Transverse colon (tissue), 4 donors: Measurements from ENCODE around the gene ZNF160.

Experiments
- POLR2AphosphoS5 ChIP-seq, 3 donors: sonication (generic); formaldehyde crosslinking; IDR thresholded peaks; one replicate each; pipeline ENCODE4 v1.6.1; 2016; ENCODE audit warnings: antibody characterized with exemption in 3 of 3
- TF ChIP-seq, protein P1 (sequence below), 5 experiments: fragments of 200-600 bp in 3 of 5; fragments of 450-650 bp in 2 of 5; sonication (generic) in 3 of 5; IDR thresholded peaks; 1 replicate in 2 of 5; 2 replicates in 3 of 5; pipeline ENCODE4 v1.5.1; 2016 to 2017; ENCODE audit warnings: antibody characterized with exemption in 5 of 5, inconsistent platforms in 3 of 5, mild to moderate bottlenecking in 2 of 5, moderate library complexity in 1 of 5

DNA sequence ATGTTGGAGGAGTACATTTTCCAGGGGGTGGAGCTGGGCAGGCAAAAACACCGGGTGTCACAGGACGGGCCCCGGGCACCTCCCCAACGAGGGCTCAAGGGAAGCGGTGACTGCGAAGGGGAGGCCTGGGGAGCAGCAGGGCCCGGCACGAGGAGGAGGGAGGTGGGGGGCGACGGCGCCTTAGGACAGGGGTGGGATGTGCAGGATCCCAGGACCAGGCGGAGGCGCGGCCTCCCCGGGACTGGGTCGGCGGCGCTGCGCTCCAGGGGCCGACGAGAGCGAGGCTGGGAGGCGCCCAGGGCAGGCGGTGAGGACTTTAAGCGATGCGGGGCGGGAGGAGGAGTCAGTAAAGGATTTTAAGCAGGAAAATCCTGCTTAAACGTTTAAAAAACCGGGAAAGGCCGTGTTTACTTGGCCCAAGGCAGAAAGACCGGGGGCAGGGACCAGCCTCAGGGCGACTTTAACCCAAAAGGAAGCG is 427 bp downstream of the ZNF160 start:
- TF ChIP-seq, protein P1, sequence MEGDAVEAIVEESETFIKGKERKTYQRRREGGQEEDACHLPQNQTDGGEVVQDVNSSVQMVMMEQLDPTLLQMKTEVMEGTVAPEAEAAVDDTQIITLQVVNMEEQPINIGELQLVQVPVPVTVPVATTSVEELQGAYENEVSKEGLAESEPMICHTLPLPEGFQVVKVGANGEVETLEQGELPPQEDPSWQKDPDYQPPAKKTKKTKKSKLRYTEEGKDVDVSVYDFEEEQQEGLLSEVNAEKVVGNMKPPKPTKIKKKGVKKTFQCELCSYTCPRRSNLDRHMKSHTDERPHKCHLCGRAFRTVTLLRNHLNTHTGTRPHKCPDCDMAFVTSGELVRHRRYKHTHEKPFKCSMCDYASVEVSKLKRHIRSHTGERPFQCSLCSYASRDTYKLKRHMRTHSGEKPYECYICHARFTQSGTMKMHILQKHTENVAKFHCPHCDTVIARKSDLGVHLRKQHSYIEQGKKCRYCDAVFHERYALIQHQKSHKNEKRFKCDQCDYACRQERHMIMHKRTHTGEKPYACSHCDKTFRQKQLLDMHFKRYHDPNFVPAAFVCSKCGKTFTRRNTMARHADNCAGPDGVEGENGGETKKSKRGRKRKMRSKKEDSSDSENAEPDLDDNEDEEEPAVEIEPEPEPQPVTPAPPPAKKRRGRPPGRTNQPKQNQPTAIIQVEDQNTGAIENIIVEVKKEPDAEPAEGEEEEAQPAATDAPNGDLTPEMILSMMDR (IDR thresholded peaks at IDR 0.05): no peak
- TF ChIP-seq POLR2AphosphoS5 (IDR thresholded peaks at IDR 0.05): no peak
